ENCODE measurements around the gene PI4KA.
"Not testable (repeated sequence)": the region's sequence is repeated elsewhere in the genome, so short reads cannot be mapped to it uniquely, and the experiment has no call there.

PI4KA gene

GRCh38 chr22:20669471-20669870, 189.1 kb downstream of the PI4KA start:
- intact Hi-C loops (cut with DNase I); DNase-seq: not testable (repeated sequence)

- DNase-seq; intact Hi-C loops (cut with DNase I): not testable (repeated sequence)
These were observed 189.8 kb downstream of the PI4KA start for GRCh38 chr22:20668769-20669168.

- intact Hi-C loops (cut with DNase I); DNase-seq: not testable (repeated sequence)
These were observed 190.4 kb downstream of the PI4KA start for GRCh38 chr22:20668226-20668625.

- DNase-seq; intact Hi-C loops (cut with DNase I): not testable (repeated sequence)
These were observed 191.1 kb downstream of the PI4KA start for GRCh38 chr22:20667548-20667947.

GRCh38 chr22:20666560-20666959, 192.1 kb downstream of the PI4KA start:
- DNase-seq = no peak
- intact Hi-C loops (cut with DNase I) = no loop called here

GRCh38 chr22:20664594-20664959, 194.0 kb downstream of the PI4KA start:
- no peak for DNase-seq
- intact Hi-C loops (cut with DNase I) = no loop called here

GRCh38 chr22:20663941-20664593, 194.5 kb downstream of the PI4KA start:
- intact Hi-C loops (cut with DNase I) = no loop called here
- no peak for DNase-seq

GRCh38 chr22:20663137-20663828, 195.3 kb downstream of the PI4KA start:
- no peak for DNase-seq
- intact Hi-C loops (cut with DNase I) = no loop called here

GRCh38 chr22:20662524-20663036, 196.0 kb downstream of the PI4KA start:
- DNase-seq; intact Hi-C loops (cut with DNase I): not testable (repeated sequence)

- DNase-seq = no peak
These were observed 197.1 kb downstream of the PI4KA start for GRCh38 chr22:20661473-20661872.

GRCh38 chr22:20660441-20661054, 198.1 kb downstream of the PI4KA start:
- intact Hi-C loops (cut with DNase I) = no loop called here
- no peak for DNase-seq

More at GRCh38 chr22:20661473-20661872, 197.1 kb downstream of the PI4KA start:
- intact Hi-C loops (cut with DNase I) = no loop called here

GRCh38 chr22:20659920-20660319, 198.7 kb downstream of the PI4KA start:
- intact Hi-C loops (cut with DNase I) = no loop called here
- no peak for DNase-seq

GRCh38 chr22:20659258-20659657, 199.4 kb downstream of the PI4KA start:
- intact Hi-C loops (cut with DNase I) = no loop called here
- DNase-seq = no peak

GRCh38 chr22:20658433-20659222, 200.0 kb downstream of the PI4KA start:
- DNase-seq = no peak
- intact Hi-C loops (cut with DNase I) = no loop called here

- intact Hi-C loops (cut with DNase I) = no loop called here
- DNase-seq = no peak
These were observed 200.6 kb downstream of the PI4KA start for GRCh38 chr22:20657963-20658362.

All from head of caudate nucleus (tissue), 42 donors.